ENCODE results near the gene HSPA12B. TPM values are rescaled to one million over a fixed set of nuclear protein-coding genes. Genes with fewer than 3 reads are reported as not detected.

HSPA12B gene
- total and polyA plus RNA-seq, 2 of the 13 experiments (the other 11 are each of a cell fraction or from before 2014, with no cell fraction given): 0.01 TPM; not detected in 1

- TF ChIP-seq SOX5 (CRISPR knock-in tag; IDR thresholded peaks at IDR 0.05; ENCODE audit: borderline replicate concordance): no peak
- no peak for TF ChIP-seq CBX5 (CRISPR knock-in tag; IDR thresholded peaks at IDR 0.05; ENCODE audit: borderline replicate concordance)
- no peak for TF ChIP-seq USF2 (IDR thresholded peaks at IDR 0.05; ENCODE audit: low read depth, low read length)
- TF ChIP-seq USF2 (CRISPR knock-in tag; IDR thresholded peaks at IDR 0.05; ENCODE audit: borderline replicate concordance): no peak
- peak; percentile 9; the same call in 1 of the 2 replicates for TF ChIP-seq ZNF607 (CRISPR knock-in tag; IDR thresholded peaks at IDR 0.05; ENCODE audit: borderline replicate concordance)
- TF ChIP-seq ZBTB33 (CRISPR knock-in tag; IDR thresholded peaks at IDR 0.05): no peak
- TF ChIP-seq ZNF468 (CRISPR knock-in tag; IDR thresholded peaks at IDR 0.05): no peak
- TF ChIP-seq NCOA2 (CRISPR knock-in tag; IDR thresholded peaks at IDR 0.05): no peak
- no peak for TF ChIP-seq ZNF557 (CRISPR knock-in tag; IDR thresholded peaks at IDR 0.05)
- TF ChIP-seq E2F5 (CRISPR knock-in tag; conservative IDR thresholded peaks at IDR 0.05): no peak
- no peak for TF ChIP-seq SOX13 (IDR thresholded peaks at IDR 0.05)
- no peak for TF ChIP-seq SOX13 (CRISPR knock-in tag; conservative IDR thresholded peaks at IDR 0.05 in 1 of 2, IDR thresholded peaks at IDR 0.05 in 1 of 2)
- no peak for TF ChIP-seq ZSCAN25 (CRISPR knock-in tag; IDR thresholded peaks at IDR 0.05)
- no peak for TF ChIP-seq DMTF1 (CRISPR knock-in tag; IDR thresholded peaks at IDR 0.05)
- no peak for TF ChIP-seq MLX (CRISPR knock-in tag; IDR thresholded peaks at IDR 0.05)
- TF ChIP-seq ZBTB4 (CRISPR knock-in tag; IDR thresholded peaks at IDR 0.05; ENCODE audit: borderline replicate concordance): no peak
- TF ChIP-seq ATF7-NPFF (CRISPR knock-in tag; IDR thresholded peaks at IDR 0.05; ENCODE audit: low read depth): no peak
- TF ChIP-seq TMF1 (CRISPR knock-in tag; IDR thresholded peaks at IDR 0.05; ENCODE audit: low read depth): no peak
Measured at GRCh38 chr20:3797592-3798372, 65.3 kb downstream of the HSPA12B start (continued).

All from HepG2 (cell line).